Activated T-helper 1 cell treated with anti-CD3 and anti-CD28 coated beads, Interleukin-2, amount 50 U/mL, for 16 hours (primary cell): ENCODE data around the gene DIO1.

Source experiments
- DNase-seq, 2 donors: peaks; one replicate each; pipeline ENCODE4 v3.0.0-alpha.2; 2020; ENCODE audit warnings: low read depth in 1 of 2, low spot score in 1 of 2

DIO1 gene

GRCh38 chr1:53894644-53895043 lies 657 bp downstream of the DIO1 start:
- no peak for DNase-seq

- no peak for DNase-seq
These were observed 1.4 kb downstream of the DIO1 start for GRCh38 chr1:53895421-53895820.

GRCh38 chr1:53896635-53897229 lies 2.7 kb downstream of the DIO1 start:
- no peak for DNase-seq

- no peak for DNase-seq
These were observed 5.2 kb downstream of the DIO1 start for GRCh38 chr1:53899206-53899628.

GRCh38 chr1:53899708-53900107 lies 5.7 kb downstream of the DIO1 start:
- no peak for DNase-seq

- DNase-seq, result no peak
These were observed 8.5 kb downstream of the DIO1 start for GRCh38 chr1:53902235-53903138.

GRCh38 chr1:53905509-53905908 lies 11.5 kb downstream of the DIO1 start:
- DNase-seq, result no peak

- no peak for DNase-seq
These were observed 12.1 kb downstream of the DIO1 start for GRCh38 chr1:53906121-53906520.

GRCh38 chr1:53909946-53910345 lies 16.0 kb downstream of the DIO1 start:
- DNase-seq, result no peak

GRCh38 chr1:53911442-53911841 lies 17.5 kb downstream of the DIO1 start:
- DNase-seq, result no peak

GRCh38 chr1:53913352-53914033 lies 19.5 kb downstream of the DIO1 start:
- no peak for DNase-seq

GRCh38 chr1:53918343-53918742 lies 24.4 kb downstream of the DIO1 start:
- DNase-seq, result no peak

GRCh38 chr1:53919675-53920066 lies 25.7 kb downstream of the DIO1 start:
- no peak for DNase-seq

GRCh38 chr1:53927376-53927881 lies 33.4 kb downstream of the DIO1 start:
- no peak for DNase-seq

- no peak for DNase-seq
These were observed 35.4 kb downstream of the DIO1 start for GRCh38 chr1:53929246-53929960.

GRCh38 chr1:53930932-53931331 lies 36.9 kb downstream of the DIO1 start:
- DNase-seq, result no peak

- DNase-seq, result no peak
These were observed 37.5 kb downstream of the DIO1 start for GRCh38 chr1:53931523-53931922.

GRCh38 chr1:53934170-53934765 lies 40.3 kb downstream of the DIO1 start:
- no peak for DNase-seq

- DNase-seq, result no peak
These were observed 42.4 kb downstream of the DIO1 start for GRCh38 chr1:53936430-53936829.

GRCh38 chr1:53938136-53938830 lies 44.3 kb downstream of the DIO1 start:
- no peak for DNase-seq
